Measurements from ENCODE around the gene RCOR2. TPM values are rescaled to one million over a fixed set of nuclear protein-coding genes. Genes with fewer than 3 reads are reported as not detected.

The RCOR2 gene
- total RNA-seq, 1 experiment from 2014 or later = 2.0 TPM

- DNase-seq (ENCODE audit: low spot score) = no peak
These were observed 9.0 kb downstream of the RCOR2 start for GRCh38 chr11:63907808-63908530.

GRCh38 chr11:63907063-63907462, 9.9 kb downstream of the RCOR2 start:
- no peak for DNase-seq (ENCODE audit: low spot score)

- DNase-seq (ENCODE audit: low spot score) = no peak
These were observed 10.4 kb downstream of the RCOR2 start for GRCh38 chr11:63906585-63906984.

- DNase-seq (ENCODE audit: low spot score) = no peak
These were observed 10.9 kb downstream of the RCOR2 start for GRCh38 chr11:63906087-63906486.

GRCh38 chr11:63905179-63905578, 11.8 kb downstream of the RCOR2 start:
- no peak for DNase-seq (ENCODE audit: low spot score)

GRCh38 chr11:63904743-63905142, 12.2 kb downstream of the RCOR2 start:
- DNase-seq (ENCODE audit: low spot score) = no peak

GRCh38 chr11:63903884-63904283, 13.1 kb downstream of the RCOR2 start:
- no peak for DNase-seq (ENCODE audit: low spot score)

GRCh38 chr11:63901660-63902059, 15.3 kb downstream of the RCOR2 start:
- peak; percentile 56 for DNase-seq (ENCODE audit: low spot score)

GRCh38 chr11:63897459-63898146, 19.4 kb downstream of the RCOR2 start:
- no peak for DNase-seq (ENCODE audit: low spot score)

- DNase-seq (ENCODE audit: low spot score) = no peak
These were observed 20.9 kb downstream of the RCOR2 start for GRCh38 chr11:63896071-63896470.

GRCh38 chr11:63893355-63893754, 23.6 kb downstream of the RCOR2 start:
- no peak for DNase-seq (ENCODE audit: low spot score)

GRCh38 chr11:63892228-63892627, 24.7 kb downstream of the RCOR2 start:
- no peak for DNase-seq (ENCODE audit: low spot score)

GRCh38 chr11:63890368-63890767, 26.6 kb downstream of the RCOR2 start:
- DNase-seq (ENCODE audit: low spot score) = no peak

- peak; percentile 69 for DNase-seq (ENCODE audit: low spot score)
These were observed 27.6 kb downstream of the RCOR2 start for GRCh38 chr11:63889344-63889743.

- DNase-seq (ENCODE audit: low spot score) = peak; percentile 95
These were observed 28.5 kb downstream of the RCOR2 start for GRCh38 chr11:63888170-63889086.

- DNase-seq (ENCODE audit: low spot score) = no peak
These were observed 29.5 kb downstream of the RCOR2 start for GRCh38 chr11:63887386-63887999.

- DNase-seq (ENCODE audit: low spot score) = no peak
These were observed 32.6 kb downstream of the RCOR2 start for GRCh38 chr11:63884196-63884932.

GRCh38 chr11:63883791-63884190, 33.2 kb downstream of the RCOR2 start:
- no peak for DNase-seq (ENCODE audit: low spot score)

GRCh38 chr11:63882555-63883242, 34.3 kb downstream of the RCOR2 start:
- DNase-seq (ENCODE audit: low spot score) = no peak

GRCh38 chr11:63880403-63880790, 36.6 kb downstream of the RCOR2 start:
- no peak for DNase-seq (ENCODE audit: low spot score)
